Hepatocyte (in vitro differentiated cells): ENCODE results near the gene ELK3. TPM values are rescaled to one million over a fixed set of nuclear protein-coding genes. Genes with fewer than 3 reads are reported as not detected.

ENCODE experiments used
- DNase-seq: peaks from one replicate; pipeline ENCODE4 v3.0.0-alpha.2; 2016; ENCODE audit warnings: low spot score
- H2AFZ ChIP-seq: fragments of 200-600 bp; sonication (generic); 2 replicates; pipeline ENCODE4 v1.6.0; 2016; ENCODE audit warnings: antibody characterized with exemption, mild to moderate bottlenecking
- H3K27ac ChIP-seq: fragments of 200-600 bp; sonication (generic); 2 replicates; pipeline ENCODE4 v1.5.1; 2016; ENCODE audit warnings: mild to moderate bottlenecking
- H3K27me3 ChIP-seq: fragments of 200-600 bp; sonication (generic); 2 replicates; pipeline ENCODE4 v1.6.1; 2016
- H3K36me3 ChIP-seq: fragments of 200-600 bp; sonication (generic); replicated peaks from 2 replicates; pipeline ENCODE4 v1.5.1; 2016; ENCODE audit warnings: low read depth; ENCODE audit not compliant: insufficient read depth
- H3K4me1 ChIP-seq: fragments of 200-600 bp; sonication (generic); 2 replicates; pipeline ENCODE4 v1.5.1; 2016; ENCODE audit warnings: mild to moderate bottlenecking, moderate library complexity; ENCODE audit not compliant: insufficient read depth
- H3K4me2 ChIP-seq: fragments of 200-600 bp; sonication (generic); 2 replicates; pipeline ENCODE4 v1.6.0; 2016
- H3K4me3 ChIP-seq: fragments of 200-600 bp; sonication (generic); 2 replicates; pipeline ENCODE4 v1.5.1; 2016; ENCODE audit warnings: mild to moderate bottlenecking
- H3K79me2 ChIP-seq: fragments of 200-600 bp; sonication (generic); 2 replicates; pipeline ENCODE4 v1.6.0; 2017; ENCODE audit warnings: mild to moderate bottlenecking
- H3K9me2 ChIP-seq: fragments of 200-600 bp; sonication (generic); replicated peaks from 2 replicates; pipeline ENCODE4 v1.6.0; 2017; ENCODE audit warnings: mild to moderate bottlenecking; ENCODE audit not compliant: insufficient read depth
- H3K9me3 ChIP-seq: fragments of 200-600 bp; sonication (generic); 2 replicates; pipeline ENCODE4 v1.5.1; 2016; ENCODE audit warnings: low read depth, mild to moderate bottlenecking
- H4K20me1 ChIP-seq: fragments of 200-600 bp; sonication (generic); 2 replicates; pipeline ENCODE4 v1.6.0; 2016; ENCODE audit warnings: mild to moderate bottlenecking; ENCODE audit not compliant: insufficient read depth, poor library complexity, severe bottlenecking
- EZH2 ChIP-seq: fragments of 200-600 bp; sonication (generic); IDR thresholded peaks from 2 replicates; pipeline ENCODE4 v1.6.1; 2016; ENCODE audit warnings: antibody characterized with exemption, mild to moderate bottlenecking, borderline replicate concordance
- EZH2phosphoT487 ChIP-seq: fragments of 200-600 bp; sonication (generic); IDR thresholded peaks from one replicate; pipeline ENCODE4 v1.6.1; 2018; ENCODE audit warnings: antibody characterized with exemption, mild to moderate bottlenecking, low read depth, moderate library complexity; ENCODE audit not compliant: unreplicated experiment, severe bottlenecking
- WGBS: methylation state at CpG from one replicate; pipeline ENCODE4 v1.1.6; 2016; ENCODE audit warnings: low lambda C conversion rate; ENCODE audit errors: missing lambda C conversion rate; 5-methylcytosine and 5-hydroxymethylcytosine counted together
- polyA plus RNA-seq: library from polyadenylated mRNA; unstranded; fragments of >200 nt; fragmentation: Nextera tagmentation; extraction: Ambion mirVana; gene quantifications from 2 replicates; pipeline ENCODE4 v1.2.1, GENCODE V29; 2016
- total RNA-seq: library from RNA; depleted of rRNA; stranded (reverse); fragments of >200 nt; gene quantifications from 2 replicates; pipeline ENCODE4 v1.2.3, GENCODE V29; 2014
- TF ChIP-seq, protein P1 (sequence below): fragments of 200-600 bp; sonication (generic); IDR thresholded peaks from 2 replicates; pipeline ENCODE4 v1.5.1; 2016; ENCODE audit warnings: antibody characterized with exemption, mild to moderate bottlenecking; ENCODE audit not compliant: poor library complexity

The ELK3 gene
- total and polyA plus RNA-seq, 2 experiments from 2014 or later: 12.1 to 12.9 TPM

DNA sequence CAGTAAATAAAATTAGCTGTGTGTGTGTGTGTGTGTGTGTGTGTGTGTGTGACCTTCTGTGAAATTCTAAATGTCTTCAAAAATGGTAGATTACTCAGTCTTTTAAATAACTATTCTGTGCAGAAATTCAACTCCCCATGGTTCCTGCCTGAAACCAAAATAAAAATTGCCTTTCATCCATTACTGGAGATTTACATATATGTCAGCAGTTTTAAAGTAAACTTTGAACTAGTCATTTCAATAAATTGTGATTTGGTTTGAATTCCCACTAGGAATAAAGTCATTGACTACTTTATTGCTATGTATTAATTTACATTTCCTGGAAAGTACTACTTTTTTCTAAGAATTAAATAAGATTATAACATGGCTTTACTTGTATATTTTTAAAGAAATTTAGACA is 5.3 kb downstream of the ELK3 start:
- no peaks in the 10 kb centered on the region for H3K27me3 ChIP-seq
- peaks cover 7% of the 10 kb centered on the region for H3K4me1 ChIP-seq
- no peak overlapping the region for H3K27ac ChIP-seq
- no peaks in the 10 kb centered on the region for H3K9me2 ChIP-seq
- peaks cover 36% of the 10 kb centered on the region for H3K79me2 ChIP-seq
- no peaks in the 10 kb centered on the region for H3K9me3 ChIP-seq
- no peak for DNase-seq
- no peak overlapping the region for H3K4me2 ChIP-seq
- no peaks in the 10 kb centered on the region for H4K20me1 ChIP-seq
- no peak for TF ChIP-seq EZH2
- TF ChIP-seq EZH2phosphoT487: no peak
- TF ChIP-seq, protein P1, sequence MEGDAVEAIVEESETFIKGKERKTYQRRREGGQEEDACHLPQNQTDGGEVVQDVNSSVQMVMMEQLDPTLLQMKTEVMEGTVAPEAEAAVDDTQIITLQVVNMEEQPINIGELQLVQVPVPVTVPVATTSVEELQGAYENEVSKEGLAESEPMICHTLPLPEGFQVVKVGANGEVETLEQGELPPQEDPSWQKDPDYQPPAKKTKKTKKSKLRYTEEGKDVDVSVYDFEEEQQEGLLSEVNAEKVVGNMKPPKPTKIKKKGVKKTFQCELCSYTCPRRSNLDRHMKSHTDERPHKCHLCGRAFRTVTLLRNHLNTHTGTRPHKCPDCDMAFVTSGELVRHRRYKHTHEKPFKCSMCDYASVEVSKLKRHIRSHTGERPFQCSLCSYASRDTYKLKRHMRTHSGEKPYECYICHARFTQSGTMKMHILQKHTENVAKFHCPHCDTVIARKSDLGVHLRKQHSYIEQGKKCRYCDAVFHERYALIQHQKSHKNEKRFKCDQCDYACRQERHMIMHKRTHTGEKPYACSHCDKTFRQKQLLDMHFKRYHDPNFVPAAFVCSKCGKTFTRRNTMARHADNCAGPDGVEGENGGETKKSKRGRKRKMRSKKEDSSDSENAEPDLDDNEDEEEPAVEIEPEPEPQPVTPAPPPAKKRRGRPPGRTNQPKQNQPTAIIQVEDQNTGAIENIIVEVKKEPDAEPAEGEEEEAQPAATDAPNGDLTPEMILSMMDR: no peak
- H2AFZ ChIP-seq: no peak overlapping the region
- no peak overlapping the region for H3K4me3 ChIP-seq
- no peaks in the 10 kb centered on the region for H3K36me3 ChIP-seq

DNA sequence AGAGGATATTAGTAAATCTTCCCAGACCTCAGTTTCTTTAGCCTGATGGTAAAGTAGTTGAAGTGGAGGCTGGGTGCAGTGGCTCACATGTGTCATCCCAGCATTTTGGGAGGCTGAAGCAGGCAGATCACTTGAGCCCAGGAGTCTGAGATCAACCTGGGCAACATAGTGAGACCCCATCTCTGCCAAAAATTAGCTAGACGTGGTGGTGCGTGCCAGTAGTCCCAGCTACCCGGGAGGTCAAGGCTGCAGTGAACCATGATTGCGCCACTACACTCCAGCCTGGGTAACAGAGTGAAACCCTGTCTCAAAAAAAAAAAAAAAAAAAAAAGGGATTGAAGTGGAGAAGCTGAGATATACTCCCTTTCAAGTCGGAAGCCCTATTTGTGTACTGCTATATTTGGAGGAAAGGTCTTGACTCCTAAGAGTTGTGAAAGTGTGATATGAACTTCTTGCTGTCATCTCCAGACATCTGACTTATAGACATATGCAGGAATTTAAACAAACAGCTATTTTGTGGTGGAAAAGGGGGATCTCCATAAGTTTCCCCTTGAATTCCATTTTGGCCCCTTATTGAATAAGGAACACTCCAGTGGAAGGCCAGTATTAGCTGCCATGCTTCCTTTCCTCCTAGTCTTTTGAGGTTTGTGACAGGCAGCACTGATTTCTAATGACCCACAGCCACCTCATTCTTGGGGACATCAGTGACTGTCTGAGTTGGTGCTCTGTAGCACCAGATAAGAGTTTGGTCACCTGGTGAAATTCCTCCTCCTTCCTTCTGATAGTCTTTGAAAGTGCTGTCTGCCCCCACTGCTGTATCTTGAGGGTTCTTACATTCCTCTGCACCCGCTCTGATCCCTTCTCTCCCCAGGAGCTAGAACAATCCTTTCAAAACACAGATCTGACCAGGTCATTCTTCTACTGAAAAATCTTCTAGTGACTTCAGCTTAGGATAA is 7.4 kb downstream of the ELK3 start:
- Histone ChIP-seq H3K36me3 (no peaks in the 10 kb centered on the region), H3K4me1 (peaks cover 6% of the 10 kb centered on the region), H3K4me3 (no peak overlapping the region), H3K27ac (no peak overlapping the region), H3K27me3 (no peaks in the 10 kb centered on the region), H3K9me3 (no peaks in the 10 kb centered on the region), H3K4me2 (no peak overlapping the region), H2AFZ (no peak overlapping the region), H3K79me2 (peaks cover 42% of the 10 kb centered on the region), H3K9me2 (no peaks in the 10 kb centered on the region), H4K20me1 (no peaks in the 10 kb centered on the region)
- 95% methylated on average over 6 of the region's 6 CpGs for WGBS
- TF ChIP-seq, protein P1: no peak
- TF ChIP-seq EZH2 (no peak), EZH2phosphoT487 (no peak)
- no peak for DNase-seq

DNA sequence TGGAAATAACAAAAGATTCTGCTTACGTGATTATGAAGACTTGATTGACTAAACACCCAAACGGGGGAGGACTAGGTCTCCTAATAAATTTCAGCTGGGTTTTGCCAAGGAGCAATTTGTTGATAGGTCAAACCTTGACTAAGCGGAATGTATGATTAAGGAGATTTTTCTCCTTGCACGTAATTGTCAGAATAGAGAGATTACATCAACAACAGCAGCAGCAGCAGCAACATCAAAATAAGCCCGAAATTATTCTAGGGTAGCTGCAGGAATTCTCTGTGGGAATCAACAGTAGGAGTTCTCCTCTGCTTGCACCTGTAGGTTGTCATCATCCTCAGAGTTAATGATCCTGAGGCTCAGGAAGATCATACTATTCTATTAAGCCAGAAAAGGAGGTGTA is 10.2 kb downstream of the ELK3 start:
- H3K27me3 ChIP-seq: no peaks in the 10 kb centered on the region
- no peak overlapping the region for H3K4me3 ChIP-seq
- H3K79me2 ChIP-seq: peaks cover 29% of the 10 kb centered on the region
- no peak overlapping the region for H3K4me2 ChIP-seq
- no peak overlapping the region for H2AFZ ChIP-seq
- H3K9me3 ChIP-seq: no peaks in the 10 kb centered on the region
- no peaks in the 10 kb centered on the region for H4K20me1 ChIP-seq
- H3K4me1 ChIP-seq: no peaks in the 10 kb centered on the region
- 85% methylated on average over 5 of the region's 5 CpGs for WGBS
- DNase-seq: no peak
- TF ChIP-seq, protein P1: no peak
- TF ChIP-seq EZH2 (no peak), EZH2phosphoT487 (no peak)
- H3K27ac ChIP-seq: no peak overlapping the region
- no peaks in the 10 kb centered on the region for H3K9me2 ChIP-seq
- no peaks in the 10 kb centered on the region for H3K36me3 ChIP-seq
